WERI-Rb-1 (cell line): ENCODE measurements around the gene PREX1.

ENCODE experiments used
- DNase-seq: peaks from one replicate; pipeline ENCODE4 v3.0.0-alpha.2; 2020
- H3K27ac ChIP-seq: fragments of 250-450 bp; sonication (Bioruptor Pico); 2 replicates; pipeline ENCODE4 v1.5.1; 2020; ENCODE audit warnings: mild to moderate bottlenecking, moderate library complexity
- H3K27me3 ChIP-seq: fragments of 250-450 bp; sonication (Bioruptor Pico); 2 replicates; pipeline ENCODE4 v1.5.1; 2021; ENCODE audit warnings: mild to moderate bottlenecking, low read depth, moderate library complexity; ENCODE audit not compliant: insufficient read depth, severe bottlenecking
- H3K36me3 ChIP-seq: fragments of 250-450 bp; sonication (Bioruptor Pico); 2 replicates; pipeline ENCODE4 v1.5.1; 2020; ENCODE audit warnings: mild to moderate bottlenecking, moderate library complexity
- H3K4me3 ChIP-seq: 2 replicates; pipeline ENCODE4 v1.5.1; 2011; ENCODE audit warnings: low read depth, mild to moderate bottlenecking, control low read depth, low read length
- H3K9me3 ChIP-seq: fragments of 250-450 bp; sonication (Bioruptor Pico); 2 replicates; pipeline ENCODE4 v1.5.1; 2021; ENCODE audit warnings: mild to moderate bottlenecking, moderate library complexity; ENCODE audit not compliant: severe bottlenecking
- CTCF ChIP-seq: IDR thresholded peaks from 2 replicates; pipeline ENCODE4 v1.5.1; 2011; ENCODE audit warnings: low read depth, mild to moderate bottlenecking, control low read depth, inconsistent platforms, low read length

The PREX1 gene

GRCh38 chr20:48609491-48609978 lies 218.3 kb downstream of the PREX1 start:
- no peak overlapping the region for H3K27ac ChIP-seq
- H3K9me3 ChIP-seq, result no peaks in the 10 kb centered on the region
- no peak for TF ChIP-seq CTCF
- no peak overlapping the region for H3K4me3 ChIP-seq
- no peaks in the 10 kb centered on the region for H3K36me3 ChIP-seq
- H3K27me3 ChIP-seq, result no peaks in the 10 kb centered on the region
- DNase-seq, result no peak

GRCh38 chr20:48608756-48609155 lies 219.0 kb downstream of the PREX1 start:
- Histone ChIP-seq H3K36me3 (no peaks in the 10 kb centered on the region), H3K27ac (peak overlapping the region; percentile 21), H3K9me3 (no peaks in the 10 kb centered on the region), H3K4me3 (no peak overlapping the region), H3K27me3 (no peaks in the 10 kb centered on the region)
- peak; percentile 16 for DNase-seq
- no peak for TF ChIP-seq CTCF

GRCh38 chr20:48607544-48607865 lies 220.3 kb downstream of the PREX1 start:
- H3K4me3 ChIP-seq, result no peak overlapping the region
- H3K27me3 ChIP-seq, result no peaks in the 10 kb centered on the region
- no peak overlapping the region for H3K27ac ChIP-seq
- peak; percentile 5 for DNase-seq
- no peaks in the 10 kb centered on the region for H3K36me3 ChIP-seq
- no peaks in the 10 kb centered on the region for H3K9me3 ChIP-seq
- no peak for TF ChIP-seq CTCF

- no peaks in the 10 kb centered on the region for H3K27me3 ChIP-seq
- no peak overlapping the region for H3K4me3 ChIP-seq
- H3K9me3 ChIP-seq, result no peaks in the 10 kb centered on the region
- peak; percentile 42 for DNase-seq
- TF ChIP-seq CTCF, result peak; percentile 20; the same call in 1 of the 2 replicates
- H3K27ac ChIP-seq, result no peak overlapping the region
- no peaks in the 10 kb centered on the region for H3K36me3 ChIP-seq
Measured at GRCh38 chr20:48606841-48607543, 220.8 kb downstream of the PREX1 start.

- H3K27me3 ChIP-seq, result no peaks in the 10 kb centered on the region
- no peak for TF ChIP-seq CTCF
- no peak overlapping the region for H3K27ac ChIP-seq
- no peaks in the 10 kb centered on the region for H3K36me3 ChIP-seq
- no peaks in the 10 kb centered on the region for H3K9me3 ChIP-seq
- DNase-seq, result peak; percentile 4
- H3K4me3 ChIP-seq, result no peak overlapping the region
Measured at GRCh38 chr20:48606172-48606840, 221.5 kb downstream of the PREX1 start.
